IMR-90 (cell line): ENCODE data around the gene FLNA. TPM values are rescaled to one million over a fixed set of nuclear protein-coding genes. Genes with fewer than 3 reads are reported as not detected.
A peak's percentile ranks its signal among the peaks of the same experiment; 100 is the strongest.

Experiments
- CEBPB ChIP-seq: IDR thresholded peaks from 2 replicates; pipeline ENCODE4 v1.6.1; 2012; ENCODE audit warnings: low read depth, low read length, improper control_type of control experiment
- MAZ ChIP-seq: IDR thresholded peaks from 2 replicates; pipeline ENCODE4 v1.6.1; 2012; ENCODE audit warnings: low read depth, mild to moderate bottlenecking, low read length, improper control_type of control experiment, moderate library complexity, borderline replicate concordance
- NFE2L2 ChIP-seq: fragments of 150-350 bp; IDR thresholded peaks from 2 replicates; pipeline ENCODE4 v1.6.1; 2016; ENCODE audit warnings: low read depth, mild to moderate bottlenecking, low read length
- RFX5 ChIP-seq: IDR thresholded peaks from 2 replicates; pipeline ENCODE4 v1.8.0; 2012; ENCODE audit warnings: low read depth, mild to moderate bottlenecking, low read length, moderate library complexity
- polyA plus RNA-seq, 3 experiments: library from polyadenylated mRNA; depleted of rRNA; stranded (reverse); fragments of >200 nt; gene quantifications; 2 replicates each; pipeline ENCODE4 v1.2.3, GENCODE V29; 2012; ENCODE audit warnings: low replicate concordance in 1 of 3
- total RNA-seq: library from RNA; depleted of rRNA; stranded (reverse); fragments of >200 nt; gene quantifications from 2 replicates; pipeline ENCODE4 v1.2.3, GENCODE V29; 2012

FLNA gene
- total and polyA plus RNA-seq, 2 of the 4 experiments (the other 2 are of a cell fraction), result 1,356 to 1,357 TPM

DNA sequence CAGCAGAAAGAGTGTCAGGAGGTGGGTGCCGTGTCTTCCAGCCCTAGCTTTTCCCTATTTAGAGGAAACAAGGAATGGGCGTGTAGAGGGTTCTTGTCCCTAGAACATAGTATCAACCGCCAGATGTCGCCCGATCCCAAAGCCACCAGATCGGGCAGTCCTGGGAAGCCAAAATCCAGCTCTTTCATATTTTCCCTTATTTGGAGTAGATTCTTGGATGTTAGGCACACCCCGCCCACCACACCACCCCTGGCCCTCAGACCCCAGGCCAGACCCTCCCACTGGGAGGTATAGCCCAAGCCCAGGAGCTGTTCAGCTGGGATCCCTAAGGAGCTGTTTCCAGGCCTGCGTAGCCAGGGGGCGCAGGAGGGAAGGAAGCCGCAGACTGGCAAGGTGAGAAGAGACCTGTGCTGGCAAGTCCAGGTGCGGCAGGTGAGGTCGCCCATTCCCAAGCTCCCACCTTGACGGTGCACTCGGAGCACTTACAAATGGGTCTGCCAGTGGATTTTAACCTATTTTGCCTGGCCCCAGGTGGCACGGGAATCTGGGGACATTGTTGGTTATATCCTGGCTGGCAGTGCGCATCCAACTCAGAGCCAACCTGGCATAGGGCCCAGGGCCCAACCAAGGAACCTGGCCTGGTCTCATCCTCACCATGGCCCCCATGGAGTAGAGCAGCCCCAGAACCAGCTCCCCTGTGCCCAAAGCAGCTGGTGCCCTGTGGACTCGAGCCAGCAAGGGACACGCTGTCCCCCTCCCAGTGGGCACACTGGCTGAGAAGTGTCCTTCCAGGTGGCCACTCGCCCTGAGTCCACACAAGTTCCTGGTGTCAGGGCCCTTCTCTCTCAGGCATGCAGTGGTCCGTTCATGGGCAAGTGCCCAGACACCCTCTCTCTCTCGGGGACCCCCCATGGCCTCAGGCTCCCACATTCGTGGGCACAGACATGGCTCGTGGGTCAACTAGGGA lies 811 bp downstream of the FLNA start (continued):
- TF ChIP-seq MAZ (peak; percentile 32; the same call in 1 of the 2 replicates), CEBPB (no peak), NFE2L2 (no peak), RFX5 (no peak)
